HG03457 (cell line): ENCODE data around the gene HHEX.
"Not testable (repeated sequence)": the region's sequence is repeated elsewhere in the genome, so short reads cannot be mapped to it uniquely, and the experiment has no call there.

Experiments used
- ATAC-seq: cut with Tn5 transposase; IDR thresholded peaks from one replicate; pipeline ENCODE4 v1.9.1; 2021; ENCODE audit warnings: moderate number of reproducible peaks; ENCODE audit not compliant: unreplicated experiment

HHEX gene

DNA sequence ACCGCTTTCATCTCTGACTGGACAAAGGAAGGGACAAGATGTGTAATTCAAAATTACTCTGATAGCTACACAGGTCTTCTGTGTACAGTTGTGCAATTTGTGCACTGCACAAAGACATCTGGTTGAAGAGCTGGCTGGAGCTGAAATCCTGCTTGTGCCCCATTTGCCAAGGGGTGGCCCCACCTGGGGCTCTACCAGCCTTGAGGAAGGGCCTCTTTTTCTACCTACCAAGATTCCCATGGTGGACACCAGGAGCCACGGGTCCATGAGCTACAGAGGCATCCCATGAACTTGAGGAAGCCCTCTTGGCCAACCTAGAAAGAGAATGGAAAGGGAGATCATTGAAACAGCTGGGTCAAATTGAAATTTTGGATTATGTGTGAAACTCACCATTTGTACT lies 43.2 kb downstream of the HHEX start:
- ATAC-seq: no peak

DNA sequence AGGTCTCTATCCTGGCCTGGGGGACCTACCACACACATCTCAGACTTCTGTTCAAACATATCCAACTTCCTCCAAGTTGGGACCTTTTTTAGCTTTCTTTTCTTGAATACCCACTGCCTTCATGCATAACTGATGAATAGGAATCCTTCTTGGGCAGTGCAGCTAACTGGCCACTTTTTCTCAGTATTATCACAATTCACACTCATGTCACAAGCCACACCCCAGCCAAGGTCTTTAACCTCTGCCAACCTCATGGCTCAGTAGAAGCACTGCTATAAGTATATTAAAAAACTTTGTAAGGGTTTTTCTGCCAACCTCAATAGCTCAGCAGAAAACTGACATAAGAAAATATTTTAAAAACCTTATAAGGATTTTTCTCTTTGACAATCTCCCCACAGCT lies 44.5 kb downstream of the HHEX start:
- no peak for ATAC-seq

DNA sequence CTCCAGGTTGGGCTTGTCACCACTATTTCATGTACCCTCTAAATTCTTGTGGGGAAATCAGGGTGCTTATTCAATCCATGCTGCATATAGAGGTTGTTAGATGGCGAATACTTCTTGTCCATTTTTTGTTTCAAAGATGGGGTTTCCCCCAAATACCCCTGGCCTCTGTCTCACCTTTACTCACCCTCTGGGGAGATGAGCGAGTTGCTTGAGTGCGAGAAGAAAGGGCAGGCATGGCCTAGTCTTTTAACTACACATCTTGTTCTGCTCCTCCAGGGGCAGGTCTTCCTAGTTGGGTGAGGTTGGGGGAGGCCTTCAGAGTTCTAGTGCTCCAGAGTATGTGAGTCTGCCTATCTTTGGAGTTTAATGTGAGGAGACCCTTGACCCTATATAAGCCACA lies 46.2 kb downstream of the HHEX start:
- no peak for ATAC-seq

DNA sequence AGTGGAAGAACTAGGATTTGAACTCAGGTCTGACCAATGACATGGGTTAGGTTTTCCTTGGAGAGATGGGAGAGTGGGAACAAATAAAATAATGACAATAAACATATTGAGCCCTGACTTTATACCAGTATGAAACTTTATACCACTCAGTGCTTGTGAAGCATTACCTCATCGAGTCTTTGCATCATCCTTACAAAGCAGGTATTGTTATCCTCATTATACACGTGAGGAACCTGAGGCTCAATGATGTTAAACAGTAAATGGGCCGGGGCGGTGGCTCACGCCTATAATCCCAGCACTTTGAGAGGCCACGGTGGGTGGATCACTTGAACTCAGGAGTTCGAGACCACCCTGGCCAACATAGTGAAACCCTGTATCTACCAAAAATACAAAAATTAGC lies 47.7 kb downstream of the HHEX start:
- no peak for ATAC-seq

GRCh38 chr10:92740762-92741161 lies 51.0 kb downstream of the HHEX start:
- no peak for ATAC-seq

DNA sequence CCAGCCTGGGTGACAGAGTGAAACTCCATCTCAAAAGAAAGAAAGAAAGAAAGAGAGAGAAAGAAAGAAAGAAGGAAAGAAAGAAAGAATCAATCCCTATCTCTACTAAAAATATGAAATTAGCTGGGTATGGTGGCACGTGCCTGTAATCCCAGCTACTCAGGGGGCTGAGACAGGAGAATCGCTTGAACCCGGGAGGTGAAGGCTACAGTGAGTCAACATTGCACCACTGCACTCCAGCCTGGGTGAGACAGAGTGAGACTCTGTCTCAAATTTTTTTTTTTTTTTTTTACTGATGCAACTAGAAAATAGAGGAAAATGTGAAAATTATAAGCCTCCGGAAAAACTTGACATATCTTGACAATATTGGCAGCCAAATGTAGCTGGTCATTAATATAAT lies 52.0 kb downstream of the HHEX start:
- not testable (repeated sequence) for ATAC-seq

- peak; percentile 93 for ATAC-seq
Observed at GRCh38 chr10:92742331-92743228, 52.8 kb downstream of the HHEX start.
